ENCODE data around the gene HOTAIR. TPM values are rescaled to one million over a fixed set of nuclear protein-coding genes. Genes with fewer than 3 reads are reported as not detected.

The HOTAIR gene
- total RNA-seq, 1 experiment from 2014 or later = not detected

- Mint-ChIP-seq H3K27ac (no peak overlapping the region; a peak in 1 of 7 replicates), H3K4me3 (no peak overlapping the region), H3K36me3 (ENCODE audit: insufficient read depth in 1 of 3, low read depth in 3 of 3) (no peaks in the 10 kb centered on the region), H3K27me3 (ENCODE audit: low read depth) (peaks cover 100% of the 10 kb centered on the region), H3K9me3 (peaks cover 0 to 3% of the 10 kb centered on the region in 2 experiments; a peak in 2 of 5 replicates), H3K4me1 (peaks cover 0 to 5% of the 10 kb centered on the region in 2 experiments; a peak in 1 of 4 replicates)
- H3K56ac ChIP-seq (ENCODE audit: insufficient read length, low read depth, low read length) = no peak overlapping the region
- no peak overlapping the region for H3K14ac ChIP-seq (ENCODE audit: insufficient read depth, low read length)
- no peak overlapping the region for H2BK15ac ChIP-seq (ENCODE audit: low read depth, low read length)
- no peaks in the 10 kb centered on the region for H3K79me2 ChIP-seq (ENCODE audit: insufficient read depth, low read length)
- no peaks in the 10 kb centered on the region for H3K4me1 ChIP-seq (ENCODE audit: insufficient read depth, low read length)
- no peak overlapping the region for H2BK12ac ChIP-seq (ENCODE audit: insufficient read length, low read depth, low read length)
- no peaks in the 10 kb centered on the region for H4K20me1 ChIP-seq (ENCODE audit: control insufficient read depth, insufficient read depth, insufficient read length)
- no peak overlapping the region for H4K91ac ChIP-seq (ENCODE audit: insufficient read length, low read depth, low read length)
- H3K9ac ChIP-seq (ENCODE audit: extremely low read depth, insufficient read length, low read length) = no peak overlapping the region
- no peak overlapping the region for H3T11ph ChIP-seq (ENCODE audit: low read length)
- no peak overlapping the region for H2BK20ac ChIP-seq (ENCODE audit: low read depth, low read length, poor library complexity, severe bottlenecking)
- H4K5ac ChIP-seq (ENCODE audit: insufficient read length, low read depth, low read length) = no peak overlapping the region
- no peak overlapping the region for H4K8ac ChIP-seq (replicated peaks; ENCODE audit: insufficient read length, low read depth, low read length)
- no peak overlapping the region for H3K4ac ChIP-seq (ENCODE audit: low read depth, low read length)
- no peaks in the 10 kb centered on the region for H3K79me1 ChIP-seq (ENCODE audit: insufficient read depth, low read depth, low read length, poor library complexity, severe bottlenecking)
- H3K23me2 ChIP-seq (ENCODE audit: insufficient read length, low read depth, low read length, poor library complexity, severe bottlenecking) = no peaks in the 10 kb centered on the region
- H3K27me3 ChIP-seq (ENCODE audit: insufficient read depth, low read length) = peaks cover 97% of the 10 kb centered on the region
- H3K9me3 ChIP-seq (ENCODE audit: control insufficient read depth, low read depth, low read length) = no peaks in the 10 kb centered on the region
- no peak overlapping the region for H2AK5ac ChIP-seq (ENCODE audit: insufficient read length, low read length)
- H3K27ac ChIP-seq (ENCODE audit: insufficient read length, low read depth, low read length) = no peak overlapping the region
- no peak overlapping the region for H3K4me2 ChIP-seq (ENCODE audit: insufficient read depth, insufficient read length, low read length)
- WGBS (ENCODE audit: extremely low coverage, insufficient read length, low lambda C conversion rate) = no CpG with 5 or more reads among the region's 31 CpGs
- H3K23ac ChIP-seq (ENCODE audit: insufficient read length, low read depth, low read length) = no peak overlapping the region
- DNase-seq = no peak
- H3K18ac ChIP-seq (ENCODE audit: insufficient read length, low read depth, low read length) = no peak overlapping the region
- no peak overlapping the region for H2AFZ ChIP-seq (ENCODE audit: low read length)
- no peak overlapping the region for H2BK5ac ChIP-seq (ENCODE audit: insufficient read length, low read length)
- H2BK120ac ChIP-seq (ENCODE audit: low read depth, low read length, poor library complexity, severe bottlenecking) = no peak overlapping the region
- no peak for TF ChIP-seq CTCF (conservative IDR thresholded peaks at IDR 0.05)
Measured at GRCh38 chr12:53928054-53928835, 46.5 kb downstream of the HOTAIR start.
